KOPT-K1 (cell line): ENCODE results near the gene AGAP1.

Source experiments
- H3K27ac ChIP-seq: fragments of 200-600 bp; sonication (generic); 2 replicates; pipeline ENCODE4 v1.5.1; 2016; ENCODE audit warnings: antibody characterized with exemption, mild to moderate bottlenecking, low read depth, low read length; ENCODE audit not compliant: poor library complexity, severe bottlenecking
- H3K36me3 ChIP-seq: fragments of 200-600 bp; sonication (generic); 2 replicates; pipeline ENCODE4 v1.5.1; 2017; ENCODE audit warnings: antibody characterized with exemption, mild to moderate bottlenecking, low read length, moderate library complexity; ENCODE audit not compliant: insufficient read depth
- H3K9me3 ChIP-seq: fragments of 200-600 bp; sonication (generic); 2 replicates; pipeline ENCODE4 v1.5.1; 2017; ENCODE audit warnings: antibody characterized with exemption, low read length, mild to moderate bottlenecking; ENCODE audit not compliant: insufficient read depth, poor library complexity, severe bottlenecking

AGAP1 gene

GRCh38 chr2:235722869-235723268, 229.0 kb downstream of the AGAP1 start:
- no peaks in the 10 kb centered on the region for H3K36me3 ChIP-seq

DNA sequence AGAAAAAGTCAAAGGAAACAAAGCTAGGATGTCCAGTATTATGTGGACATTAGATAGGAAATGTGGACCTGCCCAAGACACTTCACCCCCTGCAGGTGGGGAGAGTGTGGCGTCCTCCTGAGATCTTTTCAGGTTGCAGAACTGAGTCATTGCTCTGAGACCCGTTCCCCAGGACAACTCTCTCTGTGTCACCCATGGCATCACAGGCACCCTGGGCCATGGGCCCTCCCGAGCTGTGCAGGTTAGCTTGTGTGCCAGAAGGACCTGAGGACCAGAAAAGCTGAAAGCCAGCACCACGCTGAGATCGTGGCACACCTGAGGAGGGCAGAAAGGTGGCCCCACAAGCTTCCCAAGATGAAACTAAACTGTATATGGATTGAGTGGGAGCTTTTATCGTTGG, 229.5 kb downstream of the AGAP1 start:
- no peaks in the 10 kb centered on the region for H3K36me3 ChIP-seq
- no peak overlapping the region for H3K27ac ChIP-seq
- H3K9me3 ChIP-seq, result no peaks in the 10 kb centered on the region

More at GRCh38 chr2:235722869-235723268, 229.0 kb downstream of the AGAP1 start:
- no peaks in the 10 kb centered on the region for H3K9me3 ChIP-seq
- no peak overlapping the region for H3K27ac ChIP-seq

DNA sequence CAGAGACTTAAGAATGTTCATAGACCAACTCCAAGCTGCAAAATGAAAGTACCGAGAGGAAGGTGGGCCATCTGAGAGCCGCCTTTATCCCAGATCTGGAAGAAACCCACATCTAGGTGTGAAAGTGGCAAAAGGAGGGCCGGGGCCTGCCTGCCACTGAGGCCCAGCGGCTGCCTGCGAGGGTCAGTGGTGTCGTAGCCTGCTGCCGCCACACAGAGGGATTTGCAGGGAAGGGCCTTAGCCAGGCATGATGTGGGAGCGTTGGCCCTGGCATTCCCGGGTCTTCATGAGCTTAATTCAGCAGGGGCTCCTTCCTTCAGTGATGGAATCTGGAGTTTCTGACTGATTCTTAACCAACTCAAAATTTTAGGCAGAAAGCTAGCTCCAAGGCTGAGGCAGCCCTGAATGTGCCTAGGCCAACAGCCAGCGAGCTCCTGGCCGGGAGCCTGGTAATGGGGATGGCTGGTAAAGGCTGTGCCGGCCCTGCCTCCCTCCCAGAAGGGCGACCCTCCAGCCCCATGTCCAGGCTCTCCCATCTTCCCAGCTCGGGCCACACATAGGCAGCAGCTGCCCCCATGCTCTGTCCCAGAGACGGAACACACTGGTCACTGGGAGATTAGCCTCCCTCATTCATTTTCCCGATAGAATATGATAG, 230.1 kb downstream of the AGAP1 start:
- Histone ChIP-seq H3K27ac (no peak overlapping the region), H3K9me3 (no peaks in the 10 kb centered on the region), H3K36me3 (no peaks in the 10 kb centered on the region)

DNA sequence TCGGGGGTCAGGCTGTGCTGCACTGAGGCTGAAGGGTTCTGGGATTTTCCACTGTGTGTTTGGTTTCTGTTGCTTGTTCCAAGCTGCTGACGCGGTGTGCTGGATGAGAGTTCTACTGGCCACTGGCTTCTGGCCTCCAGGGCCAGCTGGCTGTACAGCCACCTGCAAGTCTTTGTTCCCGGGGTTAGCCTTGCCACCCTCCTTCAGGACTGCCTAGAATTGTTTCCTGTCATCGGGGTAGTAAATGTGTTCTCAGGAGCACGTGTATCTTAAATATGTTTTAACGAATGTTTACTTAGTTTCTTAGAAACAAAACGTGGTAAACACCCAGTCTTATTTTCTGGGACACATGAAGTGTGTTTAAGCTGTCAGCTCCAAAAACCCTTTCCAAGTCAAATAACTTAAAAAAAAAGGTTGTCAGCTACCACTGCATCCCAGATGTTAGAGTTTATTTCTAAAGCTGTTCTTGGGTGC, 231.2 kb downstream of the AGAP1 start:
- Histone ChIP-seq H3K27ac (no peak overlapping the region), H3K9me3 (no peaks in the 10 kb centered on the region), H3K36me3 (no peaks in the 10 kb centered on the region)

DNA sequence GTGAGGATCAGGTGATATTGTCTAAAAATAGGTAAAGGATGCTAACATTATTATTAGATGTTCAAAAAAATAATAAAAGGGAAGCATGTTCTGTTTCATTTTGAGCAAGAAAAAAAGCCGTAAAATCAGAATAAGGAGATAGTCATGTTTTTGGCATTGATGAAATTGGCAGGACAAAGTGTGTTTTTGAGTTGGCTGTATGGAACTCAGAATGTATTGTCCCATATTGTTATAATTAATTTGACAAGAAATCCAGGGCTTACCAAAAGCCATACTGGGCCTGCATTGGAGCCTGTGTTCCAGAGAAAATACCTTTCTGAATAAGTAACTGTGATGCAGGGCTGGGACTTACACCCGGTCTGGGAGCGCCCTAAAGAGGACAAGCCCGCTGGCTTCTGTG, 232.0 kb downstream of the AGAP1 start:
- Histone ChIP-seq H3K36me3 (no peaks in the 10 kb centered on the region), H3K27ac (no peak overlapping the region), H3K9me3 (no peaks in the 10 kb centered on the region)

DNA sequence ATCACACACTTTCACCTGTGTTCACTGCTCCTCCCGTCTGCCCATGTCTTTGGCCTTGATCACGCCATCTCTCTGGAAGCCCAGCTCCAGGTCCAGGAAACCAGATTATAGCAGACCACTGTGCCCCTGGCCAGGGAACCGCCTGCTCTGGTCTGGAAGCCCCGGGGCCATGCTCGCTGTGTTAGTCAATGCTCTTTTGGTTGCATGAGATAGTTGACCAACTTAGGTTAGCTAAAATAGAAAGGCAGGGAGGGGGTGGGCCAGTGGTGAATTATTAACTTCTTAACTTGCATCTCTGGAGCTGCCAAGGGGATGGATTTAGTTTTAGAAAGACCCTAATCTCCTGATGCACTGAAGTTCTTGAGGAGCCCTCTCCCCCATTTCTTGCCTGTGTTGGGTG, 232.7 kb downstream of the AGAP1 start:
- no peaks in the 10 kb centered on the region for H3K36me3 ChIP-seq
- no peaks in the 10 kb centered on the region for H3K9me3 ChIP-seq

GRCh38 chr2:235727174-235727573, 233.3 kb downstream of the AGAP1 start:
- Histone ChIP-seq H3K9me3 (no peaks in the 10 kb centered on the region), H3K27ac (no peak overlapping the region), H3K36me3 (no peaks in the 10 kb centered on the region)

More for the DNA sequence above, 232.7 kb downstream of the AGAP1 start:
- no peak overlapping the region for H3K27ac ChIP-seq

GRCh38 chr2:235727891-235728799, 234.3 kb downstream of the AGAP1 start:
- no peaks in the 10 kb centered on the region for H3K9me3 ChIP-seq
- H3K27ac ChIP-seq, result no peak overlapping the region
- no peaks in the 10 kb centered on the region for H3K36me3 ChIP-seq

GRCh38 chr2:235728800-235729556, 235.1 kb downstream of the AGAP1 start:
- H3K27ac ChIP-seq, result no peak overlapping the region
- H3K36me3 ChIP-seq, result no peaks in the 10 kb centered on the region

DNA sequence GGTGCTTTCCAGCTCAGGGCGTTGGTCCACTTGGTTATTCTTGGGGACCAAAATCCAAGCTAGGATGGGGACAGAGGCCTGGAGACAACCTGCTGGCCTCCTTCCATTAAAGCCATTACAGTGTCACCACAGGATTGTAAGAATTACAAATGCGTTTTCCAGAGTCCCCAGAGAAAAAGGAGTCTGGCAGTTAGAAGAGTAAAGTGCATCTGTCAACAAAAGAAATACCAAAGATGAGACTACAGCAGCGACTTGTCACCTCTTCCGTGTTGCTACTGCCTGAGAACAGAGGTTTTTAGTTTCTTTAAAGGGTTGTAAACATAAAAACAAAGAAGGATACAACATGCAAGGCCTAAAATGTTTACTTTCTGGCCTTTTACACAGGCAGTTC, 235.7 kb downstream of the AGAP1 start:
- Histone ChIP-seq H3K27ac (no peak overlapping the region), H3K9me3 (no peaks in the 10 kb centered on the region), H3K36me3 (no peaks in the 10 kb centered on the region)

More at GRCh38 chr2:235728800-235729556, 235.1 kb downstream of the AGAP1 start:
- no peaks in the 10 kb centered on the region for H3K9me3 ChIP-seq

DNA sequence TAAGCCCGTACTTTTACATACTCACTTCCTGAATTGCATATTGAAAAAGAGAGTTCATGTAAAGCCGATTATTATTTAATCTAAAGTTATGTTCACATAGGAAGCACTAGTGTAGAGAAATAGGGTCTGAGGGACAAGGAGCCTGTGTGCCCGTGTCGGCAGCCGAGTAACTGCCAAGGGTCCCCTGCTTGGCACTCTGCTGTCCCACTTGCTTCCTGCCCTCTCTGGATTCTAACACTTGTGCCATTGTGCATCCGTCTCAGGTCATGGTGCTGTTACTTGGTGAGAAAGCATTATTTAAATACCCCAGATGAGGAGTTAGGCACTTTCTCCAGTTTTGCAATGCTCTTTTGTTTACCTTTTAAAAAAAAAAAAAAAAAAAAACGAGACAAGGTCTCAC, 236.3 kb downstream of the AGAP1 start:
- Histone ChIP-seq H3K36me3 (no peaks in the 10 kb centered on the region), H3K27ac (no peak overlapping the region), H3K9me3 (no peaks in the 10 kb centered on the region)

DNA sequence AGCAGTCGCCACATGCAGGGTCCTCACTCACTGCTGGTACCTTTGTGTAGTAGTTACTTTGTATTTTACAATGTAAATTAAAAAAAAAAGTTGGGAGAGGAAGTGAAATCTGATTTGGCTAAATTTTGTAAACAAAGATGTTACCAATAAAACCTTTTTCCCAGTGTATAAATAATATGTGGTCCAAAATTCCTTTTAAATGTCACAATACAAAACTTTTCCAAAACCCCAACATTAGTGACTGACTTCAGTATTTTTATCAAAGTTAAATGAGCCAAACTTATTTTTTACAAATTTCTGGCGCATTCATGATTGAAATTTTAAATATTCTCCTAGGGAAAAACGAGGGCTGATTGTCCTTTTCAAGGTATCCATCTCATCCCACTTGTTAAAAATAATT, 239.9 kb downstream of the AGAP1 start:
- H3K36me3 ChIP-seq, result no peaks in the 10 kb centered on the region

GRCh38 chr2:235734168-235734567, 240.3 kb downstream of the AGAP1 start:
- H3K9me3 ChIP-seq, result no peaks in the 10 kb centered on the region
- no peaks in the 10 kb centered on the region for H3K36me3 ChIP-seq
- no peak overlapping the region for H3K27ac ChIP-seq

More for the DNA sequence above, 239.9 kb downstream of the AGAP1 start:
- H3K27ac ChIP-seq, result no peak overlapping the region
- H3K9me3 ChIP-seq, result no peaks in the 10 kb centered on the region

- no peaks in the 10 kb centered on the region for H3K36me3 ChIP-seq
- no peaks in the 10 kb centered on the region for H3K9me3 ChIP-seq
- no peak overlapping the region for H3K27ac ChIP-seq
Measured at GRCh38 chr2:235734688-235735231, 240.9 kb downstream of the AGAP1 start.

GRCh38 chr2:235737396-235737795, 243.6 kb downstream of the AGAP1 start:
- no peaks in the 10 kb centered on the region for H3K36me3 ChIP-seq
- H3K9me3 ChIP-seq, result no peaks in the 10 kb centered on the region
- no peak overlapping the region for H3K27ac ChIP-seq
